Activated CD8-positive, alpha-beta memory T cell treated with anti-CD3 and anti-CD28 coated beads for 4 hours (primary cell): ENCODE measurements around the gene MARS1.
"Not testable (repeated sequence)": the region's sequence is repeated elsewhere in the genome, so short reads cannot be mapped to it uniquely, and the experiment has no call there.

Experiments
- DNase-seq, 2 donors: peaks; one replicate each; pipeline ENCODE4 v3.0.0-alpha.2; 2020; ENCODE audit warnings: low read depth in 2 of 2

MARS1 gene

DNA sequence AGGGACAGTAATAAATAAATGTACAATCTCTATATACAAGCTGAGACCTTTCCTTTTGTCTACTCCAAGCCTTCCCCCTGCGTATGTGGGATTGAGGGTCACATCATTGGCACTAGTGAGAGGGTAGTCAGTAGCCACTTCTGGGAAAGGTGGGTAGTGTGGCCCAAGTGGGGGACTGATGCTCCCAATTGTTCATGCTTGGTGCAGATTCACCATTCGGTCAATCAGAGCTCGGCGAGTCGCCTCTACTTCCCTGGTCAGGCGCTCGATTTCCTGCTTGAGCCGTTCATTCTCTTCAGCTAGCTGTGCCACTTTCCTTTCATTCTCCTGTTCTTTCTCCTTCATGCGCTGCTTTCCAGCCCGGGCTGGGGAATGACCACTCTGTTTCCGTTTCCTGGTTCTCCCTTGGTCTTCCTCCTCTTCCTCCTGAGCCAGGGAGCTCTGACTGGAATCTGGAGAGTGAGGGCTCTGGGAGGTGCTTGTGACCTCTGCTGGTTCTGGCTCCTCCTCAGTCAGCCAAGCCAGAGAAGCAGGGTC, 28.8 kb downstream of the MARS1 start:
- no peak for DNase-seq

DNA sequence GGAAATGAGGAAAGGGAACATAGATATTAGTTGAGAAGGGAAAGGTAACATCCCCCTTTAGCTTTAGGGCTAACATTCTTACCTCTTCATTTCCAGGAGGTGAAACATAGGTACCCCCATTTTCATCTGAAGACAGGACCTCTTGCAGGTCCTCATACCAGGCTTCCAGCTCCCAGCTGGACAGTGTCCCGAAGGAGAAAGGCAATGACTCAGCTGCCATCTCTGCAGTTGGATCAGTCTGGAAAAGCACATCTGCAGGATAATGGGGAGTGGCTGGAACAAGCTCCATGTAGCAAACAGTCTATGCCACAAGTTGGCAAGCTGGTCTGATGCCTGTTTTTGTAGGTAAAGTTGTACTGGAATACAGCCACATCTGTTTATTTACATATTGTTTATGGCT, 29.3 kb downstream of the MARS1 start:
- DNase-seq = no peak

DNA sequence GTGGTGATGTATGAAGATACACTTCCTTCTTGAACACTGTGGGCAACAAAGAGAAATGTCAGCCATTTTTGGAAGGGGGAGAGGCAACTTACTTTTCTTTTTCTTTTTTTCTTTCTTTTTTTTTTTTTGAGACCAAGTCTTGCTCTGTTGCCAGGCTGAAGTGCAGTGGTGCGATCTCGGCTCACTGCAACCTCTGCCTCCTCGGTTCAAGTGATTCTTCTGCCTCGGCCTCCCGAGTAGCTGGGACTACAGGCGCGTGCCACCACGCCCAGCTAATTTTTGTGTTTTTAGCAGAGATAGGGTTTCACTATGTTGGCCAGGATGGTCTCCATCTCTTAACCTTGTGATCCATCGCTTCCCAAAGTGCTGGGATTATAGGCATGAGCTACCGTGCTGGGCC, 29.9 kb downstream of the MARS1 start:
- DNase-seq = not testable (repeated sequence)

DNA sequence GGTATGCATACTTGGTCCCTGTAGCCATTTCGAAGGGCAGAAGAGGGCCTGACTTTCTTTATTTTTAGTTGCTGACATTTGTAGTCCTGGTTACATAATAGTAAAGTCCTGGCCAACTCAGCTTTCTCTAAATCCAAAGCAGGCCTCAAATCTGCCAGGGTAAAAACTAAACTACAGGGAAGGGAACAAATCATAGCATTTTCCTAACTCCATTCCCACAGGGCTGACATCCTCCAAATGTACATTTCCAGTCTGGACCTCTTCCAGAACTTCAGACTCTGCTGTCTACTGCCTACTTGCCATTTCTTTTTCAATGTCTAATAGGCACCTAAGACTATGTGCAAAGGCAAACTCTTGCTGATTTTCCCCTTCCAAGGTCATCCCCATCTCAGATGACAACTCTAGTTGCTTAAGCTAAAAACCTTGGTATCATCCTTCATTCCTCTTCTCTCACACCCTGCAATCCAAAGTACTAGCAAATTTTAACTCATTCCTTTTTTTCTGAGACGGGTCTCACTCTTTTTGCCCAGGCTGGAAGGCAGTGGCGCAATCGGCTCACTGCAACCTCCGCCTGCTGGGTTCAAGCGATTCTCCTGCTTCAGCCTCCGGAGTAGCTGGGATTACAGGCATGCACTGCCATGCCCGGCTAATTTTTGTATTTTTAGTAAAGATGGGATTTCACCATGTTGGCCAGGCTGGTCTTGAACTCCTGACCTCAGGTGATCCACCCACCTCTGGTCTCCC, 30.5 kb downstream of the MARS1 start:
- no peak for DNase-seq

- DNase-seq = no peak
Measured at GRCh38 chr12:57518920-57519795, 31.3 kb downstream of the MARS1 start.

DNA sequence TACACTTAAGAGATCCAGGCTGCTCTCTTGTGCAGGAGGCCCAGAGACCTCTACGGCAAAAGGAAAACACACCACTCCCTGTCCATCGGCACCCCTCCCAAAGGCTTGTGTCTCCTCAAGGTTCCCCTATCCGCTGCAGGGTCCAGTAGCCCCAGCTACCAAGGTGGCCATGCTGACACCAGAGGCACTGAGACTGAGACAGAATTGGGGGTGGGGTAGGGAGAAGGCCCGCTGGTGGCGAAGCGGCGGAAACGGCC, 31.9 kb downstream of the MARS1 start:
- no peak for DNase-seq

DNA sequence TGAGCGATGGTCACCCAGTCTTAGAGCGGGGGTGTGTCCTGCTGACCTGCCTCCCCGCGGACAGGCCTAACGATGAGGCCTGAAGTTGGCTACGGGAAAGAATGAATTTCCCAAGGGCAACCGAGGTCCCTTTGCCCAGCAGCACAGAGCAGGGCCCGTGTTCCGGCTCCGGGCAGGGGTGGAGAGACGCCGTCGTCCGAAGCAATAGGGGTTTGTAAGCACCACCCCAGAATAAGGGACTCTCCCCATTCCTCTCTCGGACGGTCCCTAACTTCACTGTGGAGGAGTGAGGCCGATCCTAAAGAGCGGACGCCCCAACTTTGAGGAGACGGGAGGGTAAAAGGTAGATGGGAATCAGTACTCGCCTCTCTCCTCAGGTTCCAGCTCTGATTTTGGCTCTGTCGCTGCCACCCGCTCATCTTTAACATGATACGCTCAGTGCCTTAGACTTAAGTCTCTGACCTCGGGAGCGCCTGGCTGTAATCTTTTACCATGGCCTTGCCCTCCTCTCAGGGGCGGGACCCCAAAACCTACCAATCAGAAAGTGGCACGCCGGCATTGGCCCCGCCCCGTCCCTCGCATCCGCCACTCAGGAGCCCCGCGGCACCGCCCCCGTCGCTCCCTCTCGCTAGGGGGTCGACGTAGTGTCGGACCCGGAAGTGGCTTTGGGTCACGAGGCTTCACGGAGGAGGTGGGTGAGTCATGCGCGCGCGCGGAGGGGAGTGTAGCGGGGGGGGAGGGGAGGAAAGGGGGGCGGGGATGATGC, 32.4 kb downstream of the MARS1 start, which contains the start of gene DDIT3:
Gene DDIT3, minus strand, starts transcription at position 462 of the 766 bp plus-strand sequence. CDS start 3,108 bp downstream, outside the sequence.
- DNase-seq = peak; percentile 99 to 100

GRCh38 chr12:57521525-57522010, 33.7 kb downstream of the MARS1 start:
- DNase-seq = no peak

DNA sequence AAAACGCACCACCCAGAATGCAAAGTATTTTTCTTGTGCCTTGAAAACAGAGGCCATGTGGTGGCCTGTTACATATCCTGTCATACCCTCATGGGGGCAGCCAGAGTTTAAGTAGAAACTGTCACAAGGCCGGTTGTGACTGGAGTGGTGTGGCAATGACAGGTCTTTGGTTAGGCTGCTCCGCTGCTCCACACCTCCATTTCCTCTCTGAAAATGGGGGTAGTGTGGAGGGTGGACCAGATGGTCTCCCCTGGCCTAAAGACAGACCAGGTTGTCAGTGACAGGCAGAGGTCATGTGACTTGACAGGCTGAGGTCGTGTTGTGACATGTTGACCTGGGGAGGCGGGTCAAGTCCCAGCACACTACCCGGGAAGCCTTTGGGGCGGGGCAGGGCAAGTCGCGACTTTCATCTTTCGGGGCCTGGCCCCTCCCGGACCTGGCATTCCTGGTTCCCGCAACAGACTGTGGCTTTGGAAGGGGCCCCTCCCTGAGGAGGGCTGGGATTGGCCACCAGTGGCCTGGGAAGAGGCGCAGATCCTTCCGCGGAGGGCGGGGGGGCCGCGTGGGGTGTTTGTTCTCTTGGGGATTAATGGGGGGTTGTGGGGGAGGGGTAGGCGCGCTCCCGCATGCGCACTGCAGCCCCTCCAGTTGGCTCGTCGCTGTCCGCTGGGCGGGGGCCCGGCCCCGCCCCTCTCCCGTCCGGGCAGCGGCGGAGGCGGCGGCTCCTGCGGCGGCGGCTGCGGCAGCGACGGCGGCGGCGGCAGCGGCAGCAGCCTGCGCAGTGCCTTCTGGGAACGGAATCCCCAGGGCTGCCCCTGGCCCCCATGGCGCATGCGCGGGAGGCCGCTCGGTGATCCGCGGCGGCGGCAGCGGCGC, 34.4 kb downstream of the MARS1 start, which contains the start of gene MBD6:
Gene MBD6, plus strand, starts transcription at position 814 of the 876 bp plus-strand sequence. CDS start 1,480 bp downstream, outside the sequence.
- peak; percentile 80 to 85 for DNase-seq

DNA sequence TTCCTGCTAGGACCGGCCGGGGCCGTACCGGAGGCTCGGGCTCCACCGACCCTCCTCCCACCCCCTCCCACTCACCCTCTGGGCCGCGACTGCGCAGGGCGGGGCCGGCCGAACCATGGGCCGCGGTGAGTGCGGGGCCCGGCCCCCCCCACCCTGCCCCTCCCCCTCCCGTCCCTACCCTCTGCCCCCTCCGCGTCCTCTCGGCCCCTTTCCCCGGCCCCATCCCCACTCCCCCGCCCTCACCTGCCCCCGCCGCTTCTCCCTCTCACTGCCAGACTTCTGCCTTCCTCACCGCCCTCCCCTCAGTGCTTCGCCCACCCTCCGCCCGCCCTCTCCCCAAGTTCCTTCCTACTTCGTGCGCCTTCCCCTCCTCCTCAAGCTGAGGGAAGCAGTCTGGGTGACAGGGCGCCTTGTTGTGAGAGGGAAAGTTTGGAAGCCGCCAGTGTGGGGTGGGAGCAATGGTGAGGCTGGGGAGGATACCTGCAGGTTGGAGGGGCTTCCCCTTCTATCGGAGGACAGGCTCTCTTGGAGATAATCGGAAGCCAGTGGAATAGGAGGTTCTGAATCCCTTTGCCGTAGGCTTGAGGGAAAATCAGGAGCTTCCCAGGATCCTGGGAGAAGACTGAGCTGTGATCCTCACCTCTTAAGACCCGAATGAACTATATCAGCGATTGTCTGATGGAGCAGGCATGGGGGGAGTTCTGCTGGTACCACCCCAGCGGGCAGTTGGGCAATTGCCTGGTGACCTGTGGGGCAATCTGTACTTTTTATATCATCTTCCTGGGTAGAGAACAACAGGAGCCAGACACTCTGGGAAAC, 35.2 kb downstream of the MARS1 start:
- DNase-seq = no peak

DNA sequence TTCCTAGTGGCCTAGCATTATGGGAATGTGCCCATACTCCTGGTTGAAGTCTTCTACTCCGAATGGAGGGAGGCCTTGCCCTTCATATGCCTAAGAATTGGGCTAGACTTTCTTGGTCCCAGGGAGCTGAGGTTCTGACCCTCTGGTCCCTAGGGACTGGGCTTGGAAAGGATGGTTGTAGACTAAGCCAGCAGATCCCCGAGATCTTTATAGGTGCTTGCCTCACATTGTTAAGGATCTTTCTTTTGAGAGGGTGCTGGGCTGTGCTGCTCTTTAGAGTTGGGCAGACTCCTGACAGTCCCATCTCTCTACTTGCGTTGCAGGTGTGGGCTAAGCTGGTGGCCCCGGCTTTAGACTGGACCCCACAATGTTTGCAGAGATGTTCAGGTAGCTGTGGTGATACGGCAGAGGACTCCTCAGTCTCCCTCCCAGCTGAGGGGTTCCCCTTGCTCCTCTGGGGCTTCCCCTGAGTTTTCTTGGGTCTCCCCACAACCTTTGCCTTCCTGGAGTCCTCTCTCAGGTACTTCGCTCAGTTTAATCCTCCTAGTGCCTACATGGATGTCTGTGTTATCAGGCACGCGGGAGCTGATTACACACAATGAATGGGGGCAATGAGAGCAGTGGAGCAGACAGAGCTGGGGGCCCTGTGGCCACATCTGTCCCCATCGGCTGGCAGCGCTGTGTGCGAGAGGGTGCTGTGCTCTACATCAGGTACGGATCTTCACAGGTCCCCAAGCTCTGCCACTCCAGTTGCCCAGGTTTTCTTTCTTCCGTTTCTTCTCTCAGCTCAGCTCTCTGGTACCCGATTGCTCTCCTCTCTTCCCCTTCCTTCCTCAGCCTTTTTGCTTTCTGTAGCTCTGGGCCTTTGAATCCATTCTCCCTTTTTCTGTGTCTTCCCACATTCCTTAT, 36.1 kb downstream of the MARS1 start:
- DNase-seq = no peak

- no peak for DNase-seq
Measured at GRCh38 chr12:57524814-57525614, 37.1 kb downstream of the MARS1 start.

DNA sequence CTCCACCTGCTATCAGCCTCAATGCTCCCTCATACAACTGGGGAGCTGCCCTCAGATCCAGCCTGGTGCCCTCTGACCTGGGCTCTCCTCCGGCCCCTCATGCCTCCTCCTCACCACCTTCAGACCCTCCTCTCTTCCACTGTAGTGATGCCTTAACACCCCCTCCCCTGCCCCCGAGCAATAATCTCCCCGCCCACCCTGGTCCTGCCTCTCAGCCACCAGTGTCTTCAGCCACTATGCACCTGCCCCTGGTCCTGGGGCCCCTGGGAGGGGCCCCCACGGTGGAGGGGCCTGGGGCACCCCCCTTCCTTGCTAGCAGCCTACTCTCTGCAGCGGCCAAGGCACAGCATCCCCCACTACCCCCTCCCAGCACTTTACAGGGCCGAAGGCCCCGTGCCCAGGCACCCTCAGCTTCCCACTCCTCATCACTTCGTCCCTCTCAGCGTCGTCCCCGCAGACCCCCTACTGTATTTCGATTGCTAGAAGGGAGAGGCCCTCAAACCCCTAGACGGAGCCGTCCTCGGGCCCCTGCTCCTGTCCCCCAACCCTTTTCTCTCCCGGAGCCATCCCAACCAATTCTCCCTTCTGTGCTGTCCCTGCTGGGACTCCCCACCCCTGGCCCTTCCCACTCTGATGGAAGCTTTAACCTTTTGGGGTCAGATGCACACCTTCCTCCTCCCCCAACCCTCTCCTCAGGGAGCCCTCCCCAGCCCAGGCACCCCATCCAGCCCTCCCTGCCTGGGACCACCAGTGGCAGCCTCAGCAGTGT, 37.9 kb downstream of the MARS1 start:
- DNase-seq = no peak

GRCh38 chr12:57526477-57527126, 38.7 kb downstream of the MARS1 start:
- DNase-seq = no peak

DNA sequence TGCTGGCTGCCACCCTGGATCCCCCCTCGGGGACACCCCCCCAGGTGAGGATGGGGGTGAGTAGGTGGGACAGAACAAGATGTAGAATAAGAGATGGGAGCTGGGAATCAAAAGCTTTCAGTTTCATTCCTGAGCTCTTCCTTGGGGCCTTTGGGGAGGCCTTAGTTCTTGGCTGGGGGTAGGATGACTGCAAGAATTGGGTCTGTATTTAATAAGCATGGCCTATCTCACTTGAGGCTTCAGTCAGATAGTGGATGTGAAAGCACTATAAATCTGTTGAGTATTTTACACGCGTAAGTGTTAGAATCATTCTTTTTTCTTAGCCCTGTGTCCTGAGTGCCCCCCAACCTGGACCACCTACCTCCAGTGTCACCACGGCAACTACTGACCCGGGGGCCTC, 39.3 kb downstream of the MARS1 start:
- no peak for DNase-seq

DNA sequence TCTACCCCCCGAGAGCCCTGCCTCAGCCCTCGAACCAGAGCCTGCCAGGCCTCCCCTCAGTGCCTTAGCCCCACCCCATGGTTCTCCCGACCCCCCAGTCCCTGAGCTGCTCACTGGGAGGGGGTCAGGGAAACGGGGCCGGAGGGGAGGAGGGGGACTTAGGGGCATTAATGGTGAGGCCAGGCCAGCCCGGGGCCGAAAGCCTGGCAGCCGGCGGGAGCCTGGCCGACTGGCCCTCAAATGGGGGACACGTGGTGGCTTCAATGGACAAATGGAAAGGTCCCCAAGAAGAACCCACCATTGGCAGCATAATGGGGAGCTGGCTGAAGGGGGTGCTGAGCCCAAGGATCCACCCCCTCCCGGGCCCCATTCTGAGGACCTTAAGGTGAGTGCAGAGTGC, 40.3 kb downstream of the MARS1 start:
- no peak for DNase-seq
